ENCODE measurements around the gene NDE1. TPM values are rescaled to one million over a fixed set of nuclear protein-coding genes. Genes with fewer than 3 reads are reported as not detected.

The NDE1 gene
- total and polyA plus RNA-seq, 9 of the 15 experiments (the other 6 are each of a cell fraction or from before 2014, with no cell fraction given): 3.1 to 59.9 (median 30.0) TPM

DNA sequence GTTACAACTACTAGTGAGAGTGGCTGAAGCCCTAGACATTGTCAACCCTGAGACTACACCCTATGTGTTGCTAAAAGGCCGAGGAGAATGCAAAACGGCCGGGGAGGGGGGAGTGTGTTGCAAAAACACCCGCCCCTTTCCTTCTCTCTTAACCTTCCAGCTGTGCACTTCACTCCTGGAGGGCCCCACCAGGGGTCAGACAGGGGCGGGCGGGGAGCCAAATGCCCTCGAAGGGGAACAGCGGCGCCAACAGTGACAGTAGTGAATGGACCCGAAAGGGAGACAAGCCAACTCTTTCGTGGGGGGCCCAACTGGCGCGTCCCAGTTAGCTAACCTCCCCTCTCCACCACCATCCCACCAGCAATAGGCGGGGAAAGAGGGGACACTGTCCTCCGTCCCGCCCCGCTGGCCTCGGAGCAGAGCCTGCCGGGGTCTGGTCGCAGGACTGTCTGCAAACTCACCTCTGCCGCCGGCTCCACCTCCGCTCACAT is 7.4 kb upstream of the NDE1 start (continued):
- peak; percentile 72 for TF ChIP-seq TCF7L2 (IDR thresholded peaks at IDR 0.05; ENCODE audit: low read depth, low read length)

DNA sequence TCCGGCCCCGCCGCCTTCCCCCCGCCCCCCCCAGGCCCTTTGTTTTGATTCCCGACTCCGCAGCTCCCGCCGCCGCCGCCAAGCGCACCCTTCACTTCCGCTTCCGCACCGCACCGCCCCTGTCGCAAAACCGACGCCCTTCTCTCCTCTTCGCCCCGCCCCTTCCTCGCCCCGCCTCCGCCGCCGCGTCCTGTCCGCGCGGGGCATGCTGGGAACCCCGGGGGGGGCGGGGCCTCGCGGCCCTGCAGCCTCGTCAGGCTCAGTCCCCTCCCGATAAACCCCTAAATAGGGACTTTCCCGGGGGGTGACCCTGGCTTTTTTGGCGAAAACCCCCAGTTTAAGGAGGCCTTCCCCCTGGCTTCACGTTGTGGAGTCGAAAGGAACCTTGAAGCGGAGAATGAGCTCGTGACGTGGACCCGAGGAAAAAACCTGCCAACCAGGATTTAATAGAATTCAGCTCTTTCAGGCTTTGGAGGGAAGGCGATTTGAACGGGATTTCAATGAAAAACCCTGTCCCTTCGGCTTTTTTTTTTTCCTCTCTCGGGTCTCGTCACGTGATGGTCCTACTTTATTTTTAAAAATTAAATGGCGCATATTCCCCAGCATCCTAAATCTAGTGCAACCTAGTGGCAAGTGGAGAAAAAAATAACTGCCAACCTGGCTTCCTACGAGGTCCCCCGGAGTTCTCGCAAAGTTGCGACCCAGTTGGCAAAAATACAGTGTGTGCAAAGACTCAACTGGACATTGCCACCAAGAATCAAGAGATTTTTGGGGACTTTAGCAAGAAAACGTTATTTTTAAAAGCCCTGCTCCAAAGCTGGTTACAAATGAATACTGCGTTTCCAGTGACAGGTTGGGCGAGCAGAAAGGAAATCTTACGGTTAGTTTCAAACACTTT is 6.7 kb upstream of the NDE1 start, which contains the start of gene MARF1:
Gene MARF1 (minus strand): TSS at position 107 of the 898 bp plus-strand sequence. CDS start 3,921 bp downstream, outside the sequence.
- Histone ChIP-seq H3K9me1 (ENCODE audit: control insufficient read depth, insufficient read depth, low read length) (no peaks in the 10 kb centered on the region), H2AFZ (ENCODE audit: low read depth, low read length) (peak within 1 kb of the TSS; percentile 99), H3K4me3 (peak within 1 kb of the TSS; percentile 83), H3K27me3 (ENCODE audit: control insufficient read depth in 2 of 2, insufficient read depth in 2 of 2, low read length in 2 of 2) (no peaks in the 10 kb centered on the region), H3K9ac (ENCODE audit: insufficient read depth in 1 of 2, low read depth in 2 of 2, low read length in 2 of 2) (peak within 1 kb of the TSS; percentile 95 to 100), H3K4me1 (replicated peaks in 1 of 2; ENCODE audit: control insufficient read depth in 2 of 2, insufficient read depth in 2 of 2, low read length in 2 of 2) (peaks cover 0 to 23% of the 10 kb centered on the region in 2 experiments; a peak in 4 of 5 replicates), H3K9me3 (replicated peaks; ENCODE audit: control insufficient read depth, insufficient read depth, low read depth, low read length) (no peaks in the 10 kb centered on the region), H3K36me3 (ENCODE audit: control insufficient read depth, insufficient read depth, low read length) (peaks cover 10% of the 10 kb centered on the region), H4K20me1 (replicated peaks; ENCODE audit: control insufficient read depth, insufficient read depth, low read length) (no peaks in the 10 kb centered on the region), H3K4me2 (ENCODE audit: insufficient read depth, low read length) (peak within 1 kb of the TSS; percentile 94), H3K27ac (ENCODE audit: extremely low read depth, low read depth, low read length) (peak within 1 kb of the TSS; percentile 100), H3K79me2 (ENCODE audit: control insufficient read depth, insufficient read depth, low read length) (peaks cover 31% of the 10 kb centered on the region)
- intact Hi-C loops (cut with micrococcal nuclease) (loop anchor here (10.0 kb wide), 2 partner anchors 68 to 218 kb away; no protein-coding TSS in a partner anchor), in situ Hi-C loops (cut with MboI) (no loop called here)
- WGBS (ENCODE audit: insufficient coverage, low coverage, missing lambda C conversion rate): 2% methylated on average over 23 of the region's 58 CpGs
- ChIA-PET CTCF (ENCODE audit: low intra/inter-chr PET ratio) (interaction anchor here (0.8 to 1.7 kb wide), 2 partner anchors 38 to 61 kb away, joined by 3 to 6 read pairs; no protein-coding TSS in a partner anchor), POLR2A (interaction anchor here (0.6 to 2.3 kb wide), 12 partner anchors 8 to 84 kb away, joined by 3 to 18 read pairs (median 4); no protein-coding TSS in a partner anchor)
- DNase-seq (ENCODE audit: extremely low read depth in 1 of 4, low spot score in 3 of 4): peak; percentile 91 to 98 (median 92)
- ATAC-seq: peak; percentile 82
- BruUV-seq (replicated peaks): TSS peak; percentile 94
- FAIRE-seq: peak; percentile 60
- no peak for TF ChIP-seq PCBP1 (IDR thresholded peaks at IDR 0.05; ENCODE audit: low read depth, low read length, poor library complexity, severe bottlenecking)
- TF ChIP-seq, protein P1, sequence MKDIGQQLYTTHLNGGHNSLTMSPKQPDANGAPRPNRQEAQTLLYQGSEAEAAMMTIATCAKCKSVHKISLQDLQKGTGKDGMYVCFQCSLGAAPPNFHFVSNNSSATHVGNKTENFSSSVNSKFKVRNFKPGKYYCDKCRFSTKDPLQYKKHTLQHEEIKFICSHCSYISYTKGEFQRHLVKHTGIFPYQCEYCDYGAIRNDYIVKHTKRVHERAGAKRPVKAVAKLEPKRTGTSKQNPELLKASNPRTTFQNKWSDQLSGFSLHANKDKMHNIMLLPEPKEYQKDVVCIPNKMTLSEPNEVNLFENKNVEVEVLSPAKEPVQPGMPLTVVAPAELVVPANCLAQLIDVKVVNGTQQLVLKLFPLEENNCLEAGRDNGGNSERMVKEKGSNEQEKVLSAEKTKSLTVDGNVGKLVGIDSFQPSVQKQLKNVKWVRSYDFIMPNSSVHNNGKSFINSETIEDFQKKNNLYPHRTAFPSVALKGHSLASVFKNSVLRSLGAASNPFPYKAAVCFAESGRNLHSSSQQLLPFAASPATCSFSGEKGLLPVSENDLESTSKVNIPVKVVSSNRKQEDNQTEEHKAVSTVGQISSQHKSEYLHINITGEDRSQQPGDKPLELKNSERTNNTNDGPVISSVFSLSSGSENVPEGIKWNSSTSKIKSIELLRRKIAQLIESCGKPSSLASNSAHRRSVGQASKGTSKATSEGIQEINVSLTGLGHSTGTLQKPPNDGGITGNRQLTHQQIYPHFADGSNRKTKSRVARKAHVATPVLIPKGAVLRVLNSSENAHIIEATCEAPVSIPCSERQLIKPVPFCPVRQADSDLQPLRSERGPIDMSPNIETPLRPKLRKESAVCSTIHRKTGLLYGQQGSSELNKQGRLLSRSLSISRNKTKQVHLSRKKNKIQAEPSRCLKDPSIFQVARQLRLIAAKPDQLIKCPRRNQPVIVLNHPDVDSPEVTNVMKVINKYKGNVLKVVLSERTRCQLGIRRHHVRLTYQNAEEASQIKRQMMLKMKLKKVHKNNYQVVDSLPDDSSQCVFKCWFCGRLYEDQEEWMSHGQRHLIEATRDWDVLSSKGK (CRISPR knock-in tag; IDR thresholded peaks at IDR 0.05): no peak
- TF ChIP-seq ETV1 (tag; conservative IDR thresholded peaks at IDR 0.05; ENCODE audit: low read depth): no peak; the same call in none of the 2 replicates
- TF ChIP-seq MYNN (IDR thresholded peaks at IDR 0.05): no peak
- no peak for TF ChIP-seq MYNN (CRISPR knock-in tag; IDR thresholded peaks at IDR 0.05)
- TF ChIP-seq, protein P2, sequence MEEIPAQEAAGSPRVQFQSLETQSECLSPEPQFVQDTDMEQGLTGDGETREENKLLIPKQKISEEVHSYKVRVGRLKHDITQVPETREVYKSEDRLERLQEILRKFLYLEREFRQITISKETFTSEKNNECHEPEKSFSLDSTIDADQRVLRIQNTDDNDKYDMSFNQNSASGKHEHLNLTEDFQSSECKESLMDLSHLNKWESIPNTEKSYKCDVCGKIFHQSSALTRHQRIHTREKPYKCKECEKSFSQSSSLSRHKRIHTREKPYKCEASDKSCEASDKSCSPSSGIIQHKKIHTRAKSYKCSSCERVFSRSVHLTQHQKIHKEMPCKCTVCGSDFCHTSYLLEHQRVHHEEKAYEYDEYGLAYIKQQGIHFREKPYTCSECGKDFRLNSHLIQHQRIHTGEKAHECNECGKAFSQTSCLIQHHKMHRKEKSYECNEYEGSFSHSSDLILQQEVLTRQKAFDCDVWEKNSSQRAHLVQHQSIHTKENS (CRISPR knock-in tag; IDR thresholded peaks at IDR 0.05): no peak
- peak; percentile 78; the same call in 1 of the 2 replicates for TF ChIP-seq OTX1 (CRISPR knock-in tag; IDR thresholded peaks at IDR 0.05)
- TF ChIP-seq TFAM (CRISPR knock-in tag; conservative IDR thresholded peaks at IDR 0.05): no peak
- no peak for TF ChIP-seq ZNF695 (CRISPR knock-in tag; IDR thresholded peaks at IDR 0.05)
- no peak for TF ChIP-seq RHOXF2B (CRISPR knock-in tag; conservative IDR thresholded peaks at IDR 0.05)
- TF ChIP-seq SAP30 (IDR thresholded peaks at IDR 0.05; ENCODE audit: borderline replicate concordance, insufficient read depth, low read depth, low read length, poor library complexity, severe bottlenecking): peak; percentile 48
